Parathyroid adenoma (tissue), 2 donors: ENCODE results near the gene ZNRD2.

Source experiments
- H2AFZ ChIP-seq: fragments of 300-600 bp; sonication (generic); one replicate; pipeline ENCODE4 v1.7.0; 2017; ENCODE audit warnings: antibody characterized with exemption, mild to moderate bottlenecking
- H3K27ac ChIP-seq: fragments of 300-600 bp; sonication (generic); one replicate; pipeline ENCODE4 v1.7.0; 2017
- H3K27me3 ChIP-seq: fragments of 300-600 bp; sonication (generic); one replicate; pipeline ENCODE4 v1.7.0; 2017; ENCODE audit warnings: low read length; ENCODE audit not compliant: control insufficient read depth, insufficient read depth
- H3K36me3 ChIP-seq: fragments of 300-600 bp; sonication (generic); one replicate; pipeline ENCODE4 v1.7.0; 2017; ENCODE audit warnings: low read length; ENCODE audit not compliant: control insufficient read depth, insufficient read depth
- H3K4me1 ChIP-seq: fragments of 300-600 bp; sonication (generic); one replicate; pipeline ENCODE4 v1.7.0; 2017; ENCODE audit warnings: control low read depth
- H3K4me2 ChIP-seq: fragments of 300-600 bp; sonication (generic); one replicate; pipeline ENCODE4 v1.7.0; 2017; ENCODE audit warnings: low read length
- H3K4me3 ChIP-seq: fragments of 300-600 bp; sonication (generic); one replicate; pipeline ENCODE4 v1.7.0; 2017; ENCODE audit warnings: low read depth, low read length
- H3K79me2 ChIP-seq: fragments of 300-600 bp; sonication (generic); one replicate; pipeline ENCODE4 v1.7.0; 2017; ENCODE audit warnings: control low read depth
- H3K9ac ChIP-seq: fragments of 300-600 bp; sonication (generic); one replicate; pipeline ENCODE4 v1.7.0; 2017; ENCODE audit warnings: mild to moderate bottlenecking
- H3K9me3 ChIP-seq: fragments of 300-600 bp; sonication (generic); one replicate; pipeline ENCODE4 v1.7.0; 2017; ENCODE audit warnings: low read length; ENCODE audit not compliant: control insufficient read depth
- CTCF ChIP-seq: fragments of 300-600 bp; sonication (generic); IDR thresholded peaks from one replicate; pipeline ENCODE4 v1.7.0; 2017; ENCODE audit warnings: antibody characterized with exemption, mild to moderate bottlenecking
- donor health status: primary hyperparathyroidism.

The ZNRD2 gene

GRCh38 chr11:65596520-65596919, 26.2 kb downstream of the ZNRD2 start:
- Histone ChIP-seq H3K4me3 (no peak overlapping the region), H3K4me2 (no peak overlapping the region), H2AFZ (no peak overlapping the region), H3K36me3 (no peaks in the 10 kb centered on the region), H3K9ac (no peak overlapping the region), H3K9me3 (no peaks in the 10 kb centered on the region), H3K79me2 (no peaks in the 10 kb centered on the region), H3K27me3 (no peaks in the 10 kb centered on the region), H3K27ac (no peak overlapping the region), H3K4me1 (no peaks in the 10 kb centered on the region)
- no peak for TF ChIP-seq CTCF

- Histone ChIP-seq H3K4me2 (no peak overlapping the region), H2AFZ (no peak overlapping the region), H3K36me3 (no peaks in the 10 kb centered on the region), H3K27ac (no peak overlapping the region), H3K4me3 (no peak overlapping the region), H3K9me3 (no peaks in the 10 kb centered on the region), H3K9ac (no peak overlapping the region), H3K79me2 (no peaks in the 10 kb centered on the region), H3K27me3 (no peaks in the 10 kb centered on the region), H3K4me1 (no peaks in the 10 kb centered on the region)
- no peak for TF ChIP-seq CTCF
Observed at GRCh38 chr11:65598258-65598699, 28.0 kb downstream of the ZNRD2 start.

- no peaks in the 10 kb centered on the region for H3K27me3 ChIP-seq
- no peak overlapping the region for H2AFZ ChIP-seq
- H3K4me1 ChIP-seq = no peaks in the 10 kb centered on the region
- H3K4me2 ChIP-seq = no peak overlapping the region
- H3K9me3 ChIP-seq = no peaks in the 10 kb centered on the region
- H3K36me3 ChIP-seq = no peaks in the 10 kb centered on the region
- no peaks in the 10 kb centered on the region for H3K79me2 ChIP-seq
- no peak overlapping the region for H3K4me3 ChIP-seq
- H3K27ac ChIP-seq = no peak overlapping the region
- H3K9ac ChIP-seq = no peak overlapping the region
- no peak for TF ChIP-seq CTCF
Observed at GRCh38 chr11:65599216-65599954, 29.1 kb downstream of the ZNRD2 start.

- no peaks in the 10 kb centered on the region for H3K27me3 ChIP-seq
- H3K79me2 ChIP-seq = no peaks in the 10 kb centered on the region
- no peak overlapping the region for H2AFZ ChIP-seq
- H3K9ac ChIP-seq = no peak overlapping the region
- no peaks in the 10 kb centered on the region for H3K36me3 ChIP-seq
- H3K4me2 ChIP-seq = no peak overlapping the region
- no peaks in the 10 kb centered on the region for H3K9me3 ChIP-seq
- no peaks in the 10 kb centered on the region for H3K4me1 ChIP-seq
- H3K4me3 ChIP-seq = no peak overlapping the region
- no peak overlapping the region for H3K27ac ChIP-seq
- TF ChIP-seq CTCF = no peak
Observed at GRCh38 chr11:65599955-65600246, 29.6 kb downstream of the ZNRD2 start.

GRCh38 chr11:65604258-65604657, 34.0 kb downstream of the ZNRD2 start:
- H3K4me3 ChIP-seq = no peak overlapping the region
- no peaks in the 10 kb centered on the region for H3K36me3 ChIP-seq
- H2AFZ ChIP-seq = no peak overlapping the region
- H3K9ac ChIP-seq = no peak overlapping the region
- no peaks in the 10 kb centered on the region for H3K4me1 ChIP-seq
- H3K4me2 ChIP-seq = no peak overlapping the region
- no peaks in the 10 kb centered on the region for H3K27me3 ChIP-seq
- no peaks in the 10 kb centered on the region for H3K79me2 ChIP-seq
- no peak for TF ChIP-seq CTCF
- H3K27ac ChIP-seq = no peak overlapping the region
- H3K9me3 ChIP-seq = no peaks in the 10 kb centered on the region
